ENCODE results near the gene LRRC8D.

LRRC8D gene

GRCh38 chr1:89889323-89889615, 68.4 kb downstream of the LRRC8D start:
- H3K36me3 ChIP-seq (ENCODE audit: control insufficient read depth, insufficient read depth, low read length): no peaks in the 10 kb centered on the region
- no peak for TF ChIP-seq CTCF (IDR thresholded peaks at IDR 0.05; ENCODE audit: insufficient read depth, low read length, poor library complexity, severe bottlenecking)
- no peak for DNase-seq (ENCODE audit: extremely low read depth, insufficient read length)
- H3K4me3 ChIP-seq (replicated peaks; ENCODE audit: low read depth, low read length): no peak overlapping the region
- H3K27me3 ChIP-seq (replicated peaks; ENCODE audit: control insufficient read depth, insufficient read depth, low read length): no peaks in the 10 kb centered on the region

GRCh38 chr1:89890085-89890752, 69.4 kb downstream of the LRRC8D start:
- TF ChIP-seq CTCF (IDR thresholded peaks at IDR 0.05; ENCODE audit: insufficient read depth, low read length, poor library complexity, severe bottlenecking): no peak
- no peak overlapping the region for H3K4me3 ChIP-seq (replicated peaks; ENCODE audit: low read depth, low read length)
- H3K27me3 ChIP-seq (replicated peaks; ENCODE audit: control insufficient read depth, insufficient read depth, low read length): no peaks in the 10 kb centered on the region
- DNase-seq (ENCODE audit: extremely low read depth, insufficient read length): no peak
- no peaks in the 10 kb centered on the region for H3K36me3 ChIP-seq (ENCODE audit: control insufficient read depth, insufficient read depth, low read length)

GRCh38 chr1:89892816-89893215, 72.0 kb downstream of the LRRC8D start:
- Histone ChIP-seq H3K36me3 (ENCODE audit: control insufficient read depth, insufficient read depth, low read length) (no peaks in the 10 kb centered on the region), H3K27me3 (replicated peaks; ENCODE audit: control insufficient read depth, insufficient read depth, low read length) (no peaks in the 10 kb centered on the region), H3K4me3 (replicated peaks; ENCODE audit: low read depth, low read length) (no peak overlapping the region)
- TF ChIP-seq CTCF (IDR thresholded peaks at IDR 0.05; ENCODE audit: insufficient read depth, low read length, poor library complexity, severe bottlenecking): no peak
- DNase-seq (ENCODE audit: extremely low read depth, insufficient read length): no peak

- Histone ChIP-seq H3K27me3 (replicated peaks; ENCODE audit: control insufficient read depth, insufficient read depth, low read length) (no peaks in the 10 kb centered on the region), H3K4me3 (replicated peaks; ENCODE audit: low read depth, low read length) (no peak overlapping the region), H3K36me3 (ENCODE audit: control insufficient read depth, insufficient read depth, low read length) (no peaks in the 10 kb centered on the region)
- no peak for TF ChIP-seq CTCF (IDR thresholded peaks at IDR 0.05; ENCODE audit: insufficient read depth, low read length, poor library complexity, severe bottlenecking)
- DNase-seq (ENCODE audit: extremely low read depth, insufficient read length): no peak
These were observed 73.7 kb downstream of the LRRC8D start for GRCh38 chr1:89894210-89895201.

GRCh38 chr1:89896105-89896942, 75.5 kb downstream of the LRRC8D start:
- H3K4me3 ChIP-seq (replicated peaks; ENCODE audit: low read depth, low read length): no peak overlapping the region
- H3K27me3 ChIP-seq (replicated peaks; ENCODE audit: control insufficient read depth, insufficient read depth, low read length): no peaks in the 10 kb centered on the region
- no peak for DNase-seq (ENCODE audit: extremely low read depth, insufficient read length)
- H3K36me3 ChIP-seq (ENCODE audit: control insufficient read depth, insufficient read depth, low read length): no peaks in the 10 kb centered on the region
- TF ChIP-seq CTCF (IDR thresholded peaks at IDR 0.05; ENCODE audit: insufficient read depth, low read length, poor library complexity, severe bottlenecking): no peak
